SJCRH30 (cell line): Measurements from ENCODE around the gene ANKRA2. TPM values are rescaled to one million over a fixed set of nuclear protein-coding genes. Genes with fewer than 3 reads are reported as not detected.
A peak's percentile ranks its signal among the peaks of the same experiment; 100 is the strongest.
"Not testable (repeated sequence)": the region's sequence is repeated elsewhere in the genome, so short reads cannot be mapped to it uniquely, and the experiment has no call there.

ENCODE experiments used
- DNase-seq, 2 experiments: peaks; one replicate each; pipeline ENCODE4 v3.0.0-alpha.2; 2015 to 2020
- H3K27ac ChIP-seq: fragments of 250-450 bp; sonication (Bioruptor Pico); 2 replicates; pipeline ENCODE4 v1.5.1; 2020; ENCODE audit warnings: mild to moderate bottlenecking, moderate library complexity
- H3K27me3 ChIP-seq: fragments of 250-450 bp; sonication (Bioruptor Pico); 2 replicates; pipeline ENCODE4 v1.5.1; 2020; ENCODE audit warnings: mild to moderate bottlenecking, moderate library complexity
- H3K36me3 ChIP-seq: fragments of 250-450 bp; sonication (Bioruptor Pico); 2 replicates; pipeline ENCODE4 v1.5.1; 2020; ENCODE audit warnings: mild to moderate bottlenecking, moderate library complexity
- H3K4me1 ChIP-seq: fragments of 250-450 bp; sonication (Bioruptor Pico); 2 replicates; pipeline ENCODE4 v1.5.1; 2020; ENCODE audit warnings: mild to moderate bottlenecking, moderate library complexity
- H3K4me3 ChIP-seq: fragments of 250-450 bp; sonication (Bioruptor Pico); 2 replicates; pipeline ENCODE4 v1.5.1; 2020; ENCODE audit warnings: mild to moderate bottlenecking, moderate library complexity
- H3K9me3 ChIP-seq: fragments of 250-450 bp; sonication (Bioruptor Pico); replicated peaks from 2 replicates; pipeline ENCODE4 v1.5.1; 2020; ENCODE audit warnings: mild to moderate bottlenecking, moderate library complexity
- total RNA-seq: library from RNA; depleted of rRNA; stranded (reverse); fragments of >200 nt; shearing (Covaris generic); gene quantifications from 2 replicates; pipeline ENCODE4 v1.2.3, GENCODE V29; 2014

The ANKRA2 gene
- total RNA-seq, 1 experiment from 2014 or later: 12.2 TPM

DNA sequence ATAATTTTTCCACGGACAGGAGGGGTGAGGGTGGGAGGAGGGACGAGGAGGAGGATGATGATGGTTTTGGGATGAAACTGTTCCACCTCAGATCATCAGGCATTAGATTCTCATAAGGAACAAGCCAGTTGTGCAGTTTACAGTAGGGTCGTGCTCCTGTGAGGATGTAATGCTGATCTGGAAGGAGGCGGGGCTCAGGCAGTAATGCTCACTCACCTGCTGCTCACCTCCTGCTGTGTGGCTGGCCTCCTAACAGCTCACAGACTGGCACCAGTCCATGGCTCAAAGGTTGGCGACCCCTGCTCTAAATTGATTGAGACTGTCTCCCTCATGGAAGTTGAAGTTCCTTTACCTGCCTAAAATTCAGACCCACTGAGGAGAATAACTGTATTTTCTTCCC is 33.2 kb downstream of the ANKRA2 start:
- H3K4me3 ChIP-seq: no peak overlapping the region
- H3K4me1 ChIP-seq: no peaks in the 10 kb centered on the region
- H3K27me3 ChIP-seq: no peaks in the 10 kb centered on the region
- no peaks in the 10 kb centered on the region for H3K9me3 ChIP-seq
- no peak for DNase-seq
- no peak overlapping the region for H3K27ac ChIP-seq
- no peaks in the 10 kb centered on the region for H3K36me3 ChIP-seq

DNA sequence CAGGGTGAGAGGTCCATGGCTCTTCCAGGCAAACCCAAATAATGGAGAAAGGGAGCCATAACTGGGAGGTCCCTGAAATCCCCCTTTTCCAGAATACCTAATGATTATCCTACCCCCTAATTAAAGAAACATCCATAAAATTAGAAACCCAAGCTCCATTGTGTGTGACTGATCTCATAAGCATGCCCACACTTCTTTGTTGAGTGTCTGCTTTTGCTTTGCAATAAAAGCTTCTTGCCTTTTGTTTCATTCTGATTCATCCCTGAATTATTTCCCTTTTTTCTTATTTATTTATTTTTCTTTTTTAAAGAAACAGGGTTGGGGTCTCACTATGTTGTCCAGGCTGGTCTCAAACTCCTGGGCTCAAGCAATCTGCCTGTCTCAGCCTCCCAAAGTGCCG is 34.1 kb downstream of the ANKRA2 start:
- no peaks in the 10 kb centered on the region for H3K9me3 ChIP-seq
- H3K36me3 ChIP-seq: no peaks in the 10 kb centered on the region
- H3K27me3 ChIP-seq: no peaks in the 10 kb centered on the region
- H3K4me1 ChIP-seq: no peaks in the 10 kb centered on the region
- DNase-seq: no peak
- no peak overlapping the region for H3K27ac ChIP-seq
- no peak overlapping the region for H3K4me3 ChIP-seq

DNA sequence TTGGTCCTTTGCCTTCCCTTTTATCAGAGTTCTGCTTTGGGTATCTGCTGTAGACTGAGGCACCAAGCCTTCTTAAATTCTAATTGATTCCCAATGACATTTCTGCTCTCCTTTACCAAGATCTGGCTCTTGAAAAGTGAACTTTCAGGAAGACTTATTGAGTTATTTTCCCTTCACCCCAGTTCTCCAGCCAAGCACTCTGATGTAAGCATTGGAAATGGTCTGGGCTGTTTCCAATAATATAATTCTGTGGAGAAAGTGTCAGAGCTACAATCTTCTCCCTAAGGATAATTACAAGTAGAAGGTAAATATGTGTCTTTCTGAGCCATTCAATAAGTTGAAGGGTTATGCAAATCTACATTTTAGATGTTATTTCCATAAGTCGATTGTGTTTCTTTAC is 36.4 kb downstream of the ANKRA2 start:
- Histone ChIP-seq H3K27ac (no peak overlapping the region), H3K9me3 (no peaks in the 10 kb centered on the region), H3K27me3 (no peaks in the 10 kb centered on the region), H3K36me3 (no peaks in the 10 kb centered on the region), H3K4me1 (no peaks in the 10 kb centered on the region), H3K4me3 (no peak overlapping the region)
- DNase-seq: no peak

DNA sequence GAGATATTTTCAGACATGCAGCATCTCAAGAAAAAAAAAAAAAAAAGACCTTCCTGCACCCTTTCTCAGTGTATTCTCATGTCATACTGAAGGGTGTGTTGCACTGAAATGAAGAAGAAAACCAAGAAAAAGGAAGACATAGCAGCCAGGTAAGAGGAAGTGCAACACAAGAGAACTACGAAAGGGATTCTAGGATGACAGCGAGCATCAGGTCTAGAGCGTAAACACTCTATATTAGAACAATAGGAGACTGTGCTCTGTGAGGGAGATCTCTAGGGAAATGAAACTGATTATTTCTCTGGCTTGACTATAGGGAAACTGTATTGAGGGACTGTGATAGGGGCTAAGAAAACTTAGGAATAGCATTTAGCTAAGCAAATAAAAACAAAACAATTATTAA is 37.2 kb downstream of the ANKRA2 start:
- no peaks in the 10 kb centered on the region for H3K27me3 ChIP-seq
- no peak overlapping the region for H3K27ac ChIP-seq
- H3K4me1 ChIP-seq: no peaks in the 10 kb centered on the region
- no peak overlapping the region for H3K4me3 ChIP-seq
- no peaks in the 10 kb centered on the region for H3K36me3 ChIP-seq
- no peak for DNase-seq
- no peaks in the 10 kb centered on the region for H3K9me3 ChIP-seq

DNA sequence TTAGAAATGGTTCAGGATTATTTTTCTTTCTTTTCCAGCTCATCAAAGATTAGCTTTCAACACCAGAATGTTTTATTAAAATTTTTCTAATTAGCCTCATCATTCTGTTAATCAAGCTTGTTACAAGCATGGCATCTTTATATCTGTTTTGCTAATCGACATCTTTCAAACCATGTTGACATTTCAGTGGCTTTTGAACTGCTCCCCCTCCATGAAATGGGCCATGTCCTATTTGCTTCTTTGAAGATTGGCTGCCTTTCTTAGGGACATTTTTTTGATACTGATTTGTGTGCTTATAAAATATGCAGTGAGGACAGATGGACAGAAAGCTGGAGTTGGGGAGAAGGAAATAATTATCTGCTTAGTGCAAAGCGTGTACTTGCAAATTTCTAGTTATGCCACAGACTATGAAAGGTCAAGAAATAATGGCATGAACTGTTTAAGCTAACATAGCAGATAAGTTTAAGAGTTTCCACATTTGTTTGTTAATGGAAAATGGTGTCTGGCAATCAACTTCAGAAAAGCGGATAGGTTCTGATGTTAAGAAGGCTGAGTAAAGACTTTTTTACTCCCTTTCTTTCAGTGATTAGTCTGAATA is 39.7 kb downstream of the ANKRA2 start:
- H3K4me1 ChIP-seq: no peaks in the 10 kb centered on the region
- no peak for DNase-seq
- no peaks in the 10 kb centered on the region for H3K27me3 ChIP-seq
- no peak overlapping the region for H3K4me3 ChIP-seq
- H3K36me3 ChIP-seq: no peaks in the 10 kb centered on the region
- H3K9me3 ChIP-seq: no peaks in the 10 kb centered on the region
- no peak overlapping the region for H3K27ac ChIP-seq

DNA sequence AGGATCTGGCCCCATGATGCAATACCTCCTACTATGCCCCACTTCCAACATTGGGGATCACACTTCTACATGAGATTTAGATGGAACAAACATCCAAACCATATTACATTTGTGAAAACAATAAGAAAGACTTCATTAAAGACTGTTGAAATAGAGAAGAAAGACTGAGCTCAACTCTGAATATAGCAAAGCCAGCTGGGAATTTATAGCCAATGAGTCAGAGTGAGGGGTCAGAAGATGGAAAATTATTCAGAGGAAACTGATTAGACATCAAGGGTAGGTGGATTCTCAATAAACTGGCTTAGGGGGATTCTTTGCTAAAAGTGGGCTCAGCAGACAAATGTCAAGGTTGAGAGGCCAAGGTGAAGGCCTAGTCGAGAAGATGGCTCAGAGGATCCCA is 41.6 kb downstream of the ANKRA2 start:
- Histone ChIP-seq H3K9me3 (no peaks in the 10 kb centered on the region; the same call in 1 of the 2 replicates), H3K4me3 (no peak overlapping the region), H3K27ac (no peak overlapping the region), H3K36me3 (no peaks in the 10 kb centered on the region), H3K27me3 (no peaks in the 10 kb centered on the region), H3K4me1 (no peaks in the 10 kb centered on the region)
- no peak for DNase-seq

DNA sequence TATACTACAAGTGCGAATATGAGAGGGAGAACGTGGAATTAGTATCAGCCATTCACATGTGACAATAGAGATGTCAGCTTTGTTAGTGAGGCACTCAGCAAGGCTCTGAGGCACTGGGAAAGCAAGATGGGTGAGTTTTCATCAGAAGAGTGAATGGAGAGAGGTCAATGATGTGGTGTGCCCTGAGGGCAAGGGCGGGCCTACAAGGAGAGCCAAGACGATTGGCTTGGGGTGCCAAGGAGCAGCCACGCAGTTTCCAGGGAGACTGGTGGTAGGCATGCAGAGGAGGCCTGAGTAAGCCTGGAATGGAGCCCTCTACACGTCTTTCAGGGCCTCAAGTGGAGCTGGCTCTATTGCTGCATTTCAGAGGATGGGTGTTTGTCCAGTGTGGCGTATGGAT is 42.5 kb downstream of the ANKRA2 start:
- Histone ChIP-seq H3K9me3 (no peaks in the 10 kb centered on the region; the same call in 1 of the 2 replicates), H3K4me3 (no peak overlapping the region), H3K36me3 (no peaks in the 10 kb centered on the region), H3K27ac (no peak overlapping the region), H3K27me3 (no peaks in the 10 kb centered on the region), H3K4me1 (no peaks in the 10 kb centered on the region)
- DNase-seq: no peak

DNA sequence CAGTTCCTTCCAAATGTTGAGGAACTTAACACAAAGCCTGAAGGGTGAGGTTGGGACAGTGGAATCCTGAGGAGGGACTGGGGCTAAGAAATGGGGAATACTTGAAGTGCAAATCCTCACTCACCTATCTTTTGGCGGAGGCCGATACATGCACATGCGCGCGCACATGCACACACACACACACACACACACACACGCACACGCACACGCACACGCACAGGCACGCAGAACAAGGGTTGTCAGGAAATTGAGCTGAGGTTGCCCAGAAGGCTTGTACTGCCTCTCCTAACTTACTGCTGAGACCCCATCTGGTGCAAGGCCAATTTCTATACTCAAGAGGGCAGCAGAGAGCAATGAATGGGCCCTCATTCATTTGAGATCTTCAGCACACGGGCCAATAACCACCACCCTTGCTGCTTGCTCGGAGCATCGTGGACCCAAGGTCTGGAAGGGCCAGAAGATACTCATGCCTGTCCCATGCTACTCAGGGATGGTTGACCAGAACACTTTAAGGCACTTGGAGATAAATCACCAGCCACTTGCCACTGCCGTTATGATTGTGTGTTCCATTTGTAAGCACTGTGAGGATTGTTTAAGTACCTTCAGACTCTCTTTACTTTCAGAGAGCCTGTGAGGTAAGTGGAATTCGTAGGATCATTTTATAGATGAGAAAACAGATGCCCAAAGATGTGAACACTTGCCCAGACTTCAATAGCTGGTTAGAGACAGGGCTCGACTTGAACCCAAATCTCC is 45.7 kb downstream of the ANKRA2 start:
- H3K36me3 ChIP-seq: no peaks in the 10 kb centered on the region
- peak; percentile 70 to 92 for DNase-seq

DNA sequence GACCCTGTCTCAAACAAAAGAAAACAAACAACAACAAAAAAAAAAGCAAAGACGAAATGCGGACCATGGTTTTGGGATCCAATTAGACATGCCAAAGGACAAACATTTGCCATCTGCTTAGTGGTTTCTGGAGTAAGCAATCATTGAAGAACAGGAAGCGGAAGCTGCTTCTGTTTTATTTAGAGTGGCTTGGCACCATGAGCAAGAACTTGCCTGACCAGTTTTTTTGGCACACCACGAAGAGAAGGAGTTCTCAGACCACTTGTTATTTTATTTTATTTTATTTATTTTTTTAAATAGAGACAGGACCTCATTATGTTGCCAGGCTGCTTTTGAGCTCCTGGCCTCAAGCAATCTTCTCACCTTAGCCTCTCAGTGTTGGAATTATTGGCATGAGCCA is 50.2 kb downstream of the ANKRA2 start:
- H3K9me3 ChIP-seq: no peaks in the 10 kb centered on the region; the same call in none of the 2 replicates
- H3K27ac ChIP-seq: no peak overlapping the region
- H3K4me3 ChIP-seq: no peak overlapping the region
- H3K36me3 ChIP-seq: no peaks in the 10 kb centered on the region
- no peaks in the 10 kb centered on the region for H3K4me1 ChIP-seq
- no peaks in the 10 kb centered on the region for H3K27me3 ChIP-seq
- no peak for DNase-seq

More for the DNA sequence above, 45.7 kb downstream of the ANKRA2 start:
- H3K27ac ChIP-seq: no peak overlapping the region
- no peaks in the 10 kb centered on the region; the same call in 1 of the 2 replicates for H3K9me3 ChIP-seq
- no peaks in the 10 kb centered on the region for H3K27me3 ChIP-seq
- no peaks in the 10 kb centered on the region for H3K4me1 ChIP-seq
- peak overlapping the region; percentile 12; the same call in 1 of the 2 replicates for H3K4me3 ChIP-seq

DNA sequence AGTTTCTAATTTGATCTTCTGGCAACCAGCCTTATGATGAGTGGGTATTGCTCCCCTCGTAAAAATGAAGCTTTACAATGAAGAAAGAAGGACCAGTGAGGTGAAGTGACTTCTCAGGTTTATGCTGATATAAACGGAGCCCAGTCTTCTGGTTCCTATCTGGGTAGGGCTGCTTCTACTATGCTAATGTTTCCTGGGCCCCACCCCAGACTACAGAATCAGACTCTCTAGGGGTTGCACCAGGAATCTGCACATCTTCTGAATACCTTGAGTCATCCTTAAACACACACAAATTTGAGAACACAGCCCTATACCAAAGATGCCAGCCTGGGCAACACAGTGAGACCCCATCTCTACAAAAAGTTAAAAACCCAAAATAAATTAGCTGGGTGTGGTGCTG is 51.0 kb downstream of the ANKRA2 start:
- DNase-seq: no peak
- Histone ChIP-seq H3K4me3 (no peak overlapping the region), H3K9me3 (no peaks in the 10 kb centered on the region; the same call in 1 of the 2 replicates), H3K4me1 (no peaks in the 10 kb centered on the region), H3K27me3 (no peaks in the 10 kb centered on the region), H3K27ac (no peak overlapping the region), H3K36me3 (no peaks in the 10 kb centered on the region)

DNA sequence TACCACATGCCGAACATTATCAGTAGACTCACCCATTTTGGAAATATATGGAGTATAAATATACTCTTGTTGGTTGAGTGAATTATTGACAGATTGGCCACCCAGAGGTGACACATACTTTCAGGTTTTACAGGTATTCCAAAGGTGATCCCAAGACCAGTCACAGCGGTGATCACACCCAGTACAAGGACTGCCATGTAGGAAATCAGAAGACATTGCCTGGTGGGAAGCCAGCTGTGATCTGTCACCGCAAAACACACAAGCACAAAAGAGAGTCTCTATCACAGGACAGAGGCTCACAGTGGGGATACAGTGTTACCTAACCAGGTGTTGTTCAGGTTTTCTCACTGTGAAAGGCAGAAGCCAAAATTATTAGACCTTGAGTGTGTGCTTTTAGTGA is 51.4 kb downstream of the ANKRA2 start:
- no peak for DNase-seq
- Histone ChIP-seq H3K4me1 (no peaks in the 10 kb centered on the region), H3K4me3 (no peak overlapping the region), H3K36me3 (no peaks in the 10 kb centered on the region), H3K27me3 (no peaks in the 10 kb centered on the region), H3K27ac (no peak overlapping the region), H3K9me3 (no peaks in the 10 kb centered on the region; the same call in 1 of the 2 replicates)

DNA sequence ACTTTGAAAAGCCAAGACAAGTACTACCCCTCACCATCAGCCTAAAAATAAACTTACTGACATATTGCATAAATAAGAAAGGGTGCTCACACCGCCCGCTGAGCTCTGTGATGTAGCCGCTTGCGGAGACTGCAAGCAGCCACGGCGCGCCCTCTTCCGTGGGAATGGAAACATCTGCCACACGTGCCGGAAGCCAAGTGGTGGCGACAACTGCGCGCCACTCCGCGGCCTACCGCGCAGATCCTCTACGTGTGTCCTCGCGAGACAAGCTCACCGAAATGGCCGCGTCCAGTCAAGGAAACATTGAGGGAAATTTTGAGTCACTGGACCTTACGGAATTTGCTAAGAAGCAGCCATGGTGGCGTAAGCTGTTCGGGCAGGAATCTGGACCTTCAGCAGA is 56.9 kb downstream of the ANKRA2 start:
- H3K4me1 ChIP-seq, H3K9me3 ChIP-seq, DNase-seq, H3K27me3 ChIP-seq, H3K27ac ChIP-seq, H3K4me3 ChIP-seq: not testable (repeated sequence)
- H3K36me3 ChIP-seq: peaks cover 38% of the 10 kb centered on the region

DNA sequence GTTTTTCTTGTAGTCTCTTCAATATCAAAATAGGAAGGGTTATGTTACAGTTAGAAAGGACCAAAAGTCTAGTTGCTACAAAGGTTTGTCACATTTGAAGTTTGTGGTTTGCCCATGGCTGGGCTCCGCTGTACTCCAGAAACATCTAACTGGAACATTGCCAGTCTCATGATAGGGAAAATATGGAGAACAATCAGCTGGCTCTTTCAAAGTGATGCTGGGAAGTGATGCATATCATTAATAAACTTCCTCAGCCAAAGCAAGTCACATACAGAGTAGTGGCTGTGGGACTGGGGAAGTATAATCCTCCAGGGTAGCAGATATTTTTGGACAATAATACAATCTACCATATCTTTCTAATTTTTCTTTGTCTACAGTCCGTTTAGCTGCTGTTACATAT is 58.4 kb downstream of the ANKRA2 start:
- Histone ChIP-seq H3K4me3 (no peak overlapping the region), H3K4me1 (no peaks in the 10 kb centered on the region), H3K9me3 (no peaks in the 10 kb centered on the region), H3K36me3 (peaks cover 53% of the 10 kb centered on the region), H3K27me3 (no peaks in the 10 kb centered on the region), H3K27ac (no peak overlapping the region)
- no peak for DNase-seq

DNA sequence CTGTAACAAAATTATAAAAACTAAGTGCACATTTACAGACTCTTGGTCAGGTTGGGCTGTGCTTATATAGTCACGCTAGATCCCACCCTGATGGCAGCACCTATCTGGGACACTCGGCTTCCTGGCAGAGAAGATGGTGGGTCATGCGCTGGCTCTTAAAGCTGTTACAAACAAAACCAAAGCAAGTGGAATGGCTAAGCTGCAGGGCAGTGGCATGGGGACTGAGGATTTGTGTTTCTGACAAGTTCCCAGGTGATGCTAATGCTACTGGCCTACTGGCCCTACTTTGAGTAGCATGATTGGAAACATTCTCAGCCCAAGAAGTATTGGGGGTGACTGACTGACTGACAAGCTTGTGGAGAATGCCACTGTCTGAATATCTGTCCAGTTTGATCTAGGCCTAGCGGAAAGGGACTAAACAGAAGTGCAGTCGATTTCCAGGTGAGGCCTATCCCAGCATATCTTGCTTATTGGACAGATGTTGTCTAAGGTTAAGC is 58.9 kb downstream of the ANKRA2 start:
- H3K4me3 ChIP-seq: no peak overlapping the region
- H3K27me3 ChIP-seq: no peaks in the 10 kb centered on the region
- no peak for DNase-seq
- H3K27ac ChIP-seq: no peak overlapping the region
- no peaks in the 10 kb centered on the region for H3K4me1 ChIP-seq
- H3K36me3 ChIP-seq: peaks cover 58% of the 10 kb centered on the region
- no peaks in the 10 kb centered on the region for H3K9me3 ChIP-seq
